Panc1 (cell line): ENCODE measurements around the gene SDSL. TPM values are rescaled to one million over a fixed set of nuclear protein-coding genes. Genes with fewer than 3 reads are reported as not detected.

Experiments used
- ATAC-seq: fragments of 200-7000 bp; cut with Tn5 transposase; 2 replicates; pipeline ENCODE4 v1.9.1; 2020; ENCODE audit warnings: mild to moderate bottlenecking, moderate library complexity
- BruUV-seq: library from RNA; stranded (reverse); fragments of 400-500 nt; replicated peaks from 2 replicates; lab custom pipeline; 2021; lab: Mats Ljungman, UMichigan
- CTCF ChIA-PET: fragments of 300-600 bp; sonication (Branson Sonifier 250); formaldehyde crosslinking; loops from one replicate; lab custom pipeline; 2022; ENCODE audit warnings: antibody characterized with exemption; lab: Charles Lee
- POLR2A ChIA-PET: fragments of 300-600 bp; sonication (Branson Sonifier 250); formaldehyde crosslinking; loops from one replicate; lab custom pipeline; 2022; ENCODE audit warnings: antibody characterized with exemption; lab: Charles Lee
- DNase-seq: peaks from one replicate; pipeline ENCODE4 v3.0.0-alpha.2; 2010; ENCODE audit warnings: low read depth, low spot score
- H3K27ac ChIP-seq: 2 replicates; pipeline ENCODE4 v1.5.1; 2011; ENCODE audit warnings: mild to moderate bottlenecking, low read length, inconsistent platforms
- H3K27me3 ChIP-seq: fragments of 200-500 bp; sonication (Bioruptor generic); 2 replicates; pipeline ENCODE4 v1.6.0; 2014; ENCODE audit warnings: low read length, inconsistent platforms; ENCODE audit not compliant: control insufficient read depth, insufficient read depth
- H3K36me3 ChIP-seq: fragments of 200-500 bp; sonication (Bioruptor generic); 2 replicates; pipeline ENCODE4 v1.5.1; 2014; ENCODE audit warnings: inconsistent platforms, mild to moderate bottlenecking, low read length, moderate library complexity; ENCODE audit not compliant: control insufficient read depth, insufficient read depth
- H3K4me1 ChIP-seq: 2 replicates; pipeline ENCODE4 v1.5.1; 2011; ENCODE audit warnings: inconsistent platforms, mild to moderate bottlenecking, low read length, moderate library complexity; ENCODE audit not compliant: control insufficient read depth, insufficient read depth
- H3K4me3 ChIP-seq, 2 experiments: 2 replicates each; pipeline ENCODE4 v1.5.1; 2011 to 2012; ENCODE audit warnings: low read depth in 2 of 2, low read length in 2 of 2, mild to moderate bottlenecking in 2 of 2, inconsistent platforms in 1 of 2, moderate library complexity in 1 of 2
- H3K9me3 ChIP-seq: fragments of 200-500 bp; sonication (Bioruptor generic); 2 replicates; pipeline ENCODE4 v1.5.1; 2014; ENCODE audit warnings: low read depth, mild to moderate bottlenecking, inconsistent platforms, low read length, moderate library complexity; ENCODE audit not compliant: control insufficient read depth, insufficient read depth
- POLR2AphosphoS5 ChIP-seq: IDR thresholded peaks from 2 replicates; pipeline ENCODE4 v1.6.1; 2012; ENCODE audit warnings: mild to moderate bottlenecking, low read depth, low read length, moderate library complexity
- REST ChIP-seq, 2 experiments: IDR thresholded peaks; 2 replicates each; pipeline ENCODE4 v1.6.1; 2011 to 2012; ENCODE audit warnings: low read depth in 2 of 2, control low read depth in 1 of 2, low read length in 1 of 2, mild to moderate bottlenecking in 1 of 2, moderate library complexity in 1 of 2; ENCODE audit not compliant: insufficient read depth in 1 of 2
- SIN3A ChIP-seq: IDR thresholded peaks from 2 replicates; pipeline ENCODE4 v1.6.1; 2012; ENCODE audit warnings: low read depth, mild to moderate bottlenecking, low read length, moderate library complexity, borderline replicate concordance; ENCODE audit not compliant: insufficient read depth
- TCF7L2 ChIP-seq: IDR thresholded peaks from 2 replicates; pipeline ENCODE4 v1.6.1; 2011; ENCODE audit warnings: mild to moderate bottlenecking, low read depth, low read length, inconsistent platforms
- in situ Hi-C: cut with HindIII; loops from 2 replicates; pipeline ENCODE4 v1.10.0; 2016; ENCODE audit warnings: low sequenced_read_pairs, low pct_unique_long_range_greater_than_20kb
- intact Hi-C: fragments of 100-400 bp; cut with micrococcal nuclease; formaldehyde crosslinking; loops from one replicate; pipeline ENCODE4 v1.10.0; 2022; ENCODE audit not compliant: unreplicated experiment
- total RNA-seq: library from RNA; stranded (reverse); gene quantifications from one replicate; pipeline ENCODE4 v1.2.1, GENCODE V29; 2021; ENCODE audit not compliant: unreplicated experiment
- TF ChIP-seq, protein P1 (sequence below): fragments of 450-650 bp; IDR thresholded peaks from 2 replicates; pipeline ENCODE4 v1.5.1; 2017; ENCODE audit warnings: mild to moderate bottlenecking

SDSL gene
- total RNA-seq, 1 experiment from 2014 or later: 5.8 TPM

- Histone ChIP-seq H3K9me3 (no peaks in the 10 kb centered on the region), H3K4me1 (no peaks in the 10 kb centered on the region), H3K27me3 (peaks cover 5% of the 10 kb centered on the region; the same call in 1 of the 2 replicates), H3K4me3 (no peak overlapping the region), H3K36me3 (no peaks in the 10 kb centered on the region), H3K27ac (no peak overlapping the region)
- BruUV-seq: no TSS peak
- DNase-seq (no peak), ATAC-seq (no peak)
- in situ Hi-C loops (no loop called here), intact Hi-C loops (loop anchor here (5.0 kb wide), 1 partner anchor 477 kb away; no protein-coding TSS in a partner anchor)
- ChIA-PET CTCF (no interaction called here), POLR2A (interaction anchor here (0.6 kb wide), 1 partner anchor 250 kb away, joined by 7 read pairs; no protein-coding TSS in a partner anchor)
- no peak for TF ChIP-seq REST (IDR thresholded peaks at IDR 0.05; ENCODE audit: insufficient read depth in 1 of 2, low read depth in 2 of 2, low read length in 1 of 2)
- TF ChIP-seq SIN3A: no peak
- TF ChIP-seq POLR2AphosphoS5: no peak
- TF ChIP-seq TCF7L2: no peak
- TF ChIP-seq, protein P1, sequence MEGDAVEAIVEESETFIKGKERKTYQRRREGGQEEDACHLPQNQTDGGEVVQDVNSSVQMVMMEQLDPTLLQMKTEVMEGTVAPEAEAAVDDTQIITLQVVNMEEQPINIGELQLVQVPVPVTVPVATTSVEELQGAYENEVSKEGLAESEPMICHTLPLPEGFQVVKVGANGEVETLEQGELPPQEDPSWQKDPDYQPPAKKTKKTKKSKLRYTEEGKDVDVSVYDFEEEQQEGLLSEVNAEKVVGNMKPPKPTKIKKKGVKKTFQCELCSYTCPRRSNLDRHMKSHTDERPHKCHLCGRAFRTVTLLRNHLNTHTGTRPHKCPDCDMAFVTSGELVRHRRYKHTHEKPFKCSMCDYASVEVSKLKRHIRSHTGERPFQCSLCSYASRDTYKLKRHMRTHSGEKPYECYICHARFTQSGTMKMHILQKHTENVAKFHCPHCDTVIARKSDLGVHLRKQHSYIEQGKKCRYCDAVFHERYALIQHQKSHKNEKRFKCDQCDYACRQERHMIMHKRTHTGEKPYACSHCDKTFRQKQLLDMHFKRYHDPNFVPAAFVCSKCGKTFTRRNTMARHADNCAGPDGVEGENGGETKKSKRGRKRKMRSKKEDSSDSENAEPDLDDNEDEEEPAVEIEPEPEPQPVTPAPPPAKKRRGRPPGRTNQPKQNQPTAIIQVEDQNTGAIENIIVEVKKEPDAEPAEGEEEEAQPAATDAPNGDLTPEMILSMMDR: no peak
Observed at GRCh38 chr12:113435367-113435766, 13.2 kb downstream of the SDSL start.

- no TSS peak for BruUV-seq
- DNase-seq: no peak
- in situ Hi-C loops: no loop called here
- CTCF ChIA-PET: no interaction called here
- intact Hi-C loops: loop anchor here (5.0 kb wide), 1 partner anchor 476 kb away; no protein-coding TSS in a partner anchor
- H3K36me3 ChIP-seq: no peaks in the 10 kb centered on the region
- H3K9me3 ChIP-seq: no peaks in the 10 kb centered on the region
- H3K27ac ChIP-seq: no peak overlapping the region
- TF ChIP-seq, protein P1: no peak
- TF ChIP-seq REST (IDR thresholded peaks at IDR 0.05; ENCODE audit: insufficient read depth in 1 of 2, low read depth in 2 of 2, low read length in 1 of 2) (no peak), SIN3A (no peak), TCF7L2 (no peak), POLR2AphosphoS5 (no peak)
- POLR2A ChIA-PET: no interaction called here
- no peak for ATAC-seq
- no peaks in the 10 kb centered on the region for H3K4me1 ChIP-seq
- peaks cover 5% of the 10 kb centered on the region; the same call in 1 of the 2 replicates for H3K27me3 ChIP-seq
- H3K4me3 ChIP-seq: no peak overlapping the region
Observed at GRCh38 chr12:113436586-113436985, 14.4 kb downstream of the SDSL start.
